ENCODE data around the gene MTHFD1L.

MTHFD1L gene

DNA sequence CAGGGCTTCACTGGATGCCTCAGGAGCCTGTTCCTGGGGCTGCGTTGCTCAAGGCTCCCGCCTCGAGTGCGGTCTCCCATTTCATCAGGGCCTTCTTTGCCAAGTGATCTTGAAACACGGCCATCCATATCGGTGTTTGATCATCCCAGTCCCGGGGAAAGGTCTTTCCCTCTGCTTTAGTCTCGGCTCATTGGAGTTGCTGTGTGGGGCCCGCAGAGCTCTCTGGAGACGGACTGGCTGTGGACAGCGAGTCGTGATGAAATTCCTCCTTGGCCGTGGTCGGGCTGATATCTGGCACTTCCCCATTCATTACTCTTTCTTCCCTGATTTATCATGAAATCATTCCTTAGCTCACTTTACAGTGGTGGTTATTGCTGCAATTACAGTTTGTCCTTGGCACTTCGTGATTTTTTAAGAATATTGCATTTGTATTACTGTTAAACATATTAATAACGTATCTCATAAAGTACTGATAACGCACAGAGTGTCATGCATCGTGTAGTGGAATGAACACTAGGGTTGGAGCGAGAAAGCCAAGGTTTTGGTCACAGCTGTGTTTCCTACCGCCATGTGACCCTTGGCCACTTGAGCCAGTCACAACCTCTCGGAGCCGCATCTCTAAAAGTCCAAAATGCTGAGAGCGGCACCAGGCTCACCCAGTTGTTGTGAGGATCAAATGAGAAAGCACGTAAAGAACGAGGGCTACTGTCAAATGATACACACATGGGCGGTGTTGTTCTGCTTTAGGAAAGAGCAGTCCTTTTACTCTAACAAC, 71.8 kb downstream of the MTHFD1L start:
- no peak for DNase-seq

- no peak for DNase-seq
Observed at GRCh38 chr6:150939399-150939798, 73.9 kb downstream of the MTHFD1L start.

- no peak for DNase-seq
Observed at GRCh38 chr6:150940941-150941340, 75.4 kb downstream of the MTHFD1L start.

- DNase-seq: no peak
Observed at GRCh38 chr6:150949526-150949925, 84.0 kb downstream of the MTHFD1L start.

DNA sequence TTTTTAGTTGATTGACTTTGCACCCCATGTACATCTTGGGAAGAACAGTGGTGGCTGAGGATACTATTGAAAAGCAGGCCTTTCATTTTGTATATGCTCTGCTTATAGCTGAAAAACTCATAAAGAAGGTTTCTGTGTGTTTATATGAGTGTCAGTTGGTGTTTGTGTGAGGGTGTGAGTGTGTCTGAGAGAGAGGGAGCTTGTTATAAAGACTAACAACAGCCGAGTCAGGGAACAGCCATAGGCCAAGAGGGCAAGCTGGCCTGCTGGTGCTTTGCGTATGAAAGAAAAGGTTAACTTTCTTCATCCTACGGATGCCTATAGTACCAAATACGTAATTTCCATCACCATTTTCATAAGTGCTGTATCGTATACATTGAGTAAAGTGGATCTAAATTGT, 88.3 kb downstream of the MTHFD1L start:
- no peak for DNase-seq

DNA sequence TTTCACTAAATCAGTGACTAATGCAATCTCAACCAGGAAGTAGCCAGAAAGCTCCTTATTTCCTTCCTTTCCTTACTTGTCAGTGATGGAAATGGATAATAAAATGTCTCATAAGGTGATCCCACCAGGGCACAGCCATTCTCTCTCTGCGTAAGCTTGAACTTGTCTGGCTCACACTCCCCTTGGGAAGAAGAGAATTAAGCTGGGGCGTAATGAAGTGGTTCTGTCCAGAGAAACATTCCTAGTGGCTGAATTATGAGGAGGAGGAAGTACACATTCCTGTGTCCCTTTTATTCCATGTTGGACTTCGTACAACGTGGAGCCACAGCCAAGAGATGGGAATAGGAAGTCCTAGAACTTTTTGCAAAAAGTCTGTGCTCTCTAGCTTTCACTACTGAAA, 93.7 kb downstream of the MTHFD1L start:
- DNase-seq: no peak

DNA sequence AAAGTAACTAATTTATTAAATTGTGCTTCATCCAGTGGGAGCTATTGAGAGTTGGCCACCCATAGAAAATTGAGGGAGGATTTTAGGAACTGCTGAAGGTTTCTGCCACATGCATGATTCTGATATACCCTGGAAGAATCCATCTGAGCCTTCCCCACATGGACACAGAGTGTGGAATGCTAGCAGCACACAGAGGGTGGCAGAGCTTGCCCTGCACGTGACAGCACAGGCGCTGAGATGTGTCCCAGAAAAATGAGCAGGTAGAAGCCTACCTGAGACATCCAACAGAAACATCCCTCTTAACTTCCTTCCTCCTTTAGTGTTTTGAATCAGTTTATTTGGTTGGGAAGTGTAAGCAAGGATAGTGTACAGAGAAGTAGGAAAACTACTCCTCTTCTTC, 96.9 kb downstream of the MTHFD1L start:
- DNase-seq: no peak

DNA sequence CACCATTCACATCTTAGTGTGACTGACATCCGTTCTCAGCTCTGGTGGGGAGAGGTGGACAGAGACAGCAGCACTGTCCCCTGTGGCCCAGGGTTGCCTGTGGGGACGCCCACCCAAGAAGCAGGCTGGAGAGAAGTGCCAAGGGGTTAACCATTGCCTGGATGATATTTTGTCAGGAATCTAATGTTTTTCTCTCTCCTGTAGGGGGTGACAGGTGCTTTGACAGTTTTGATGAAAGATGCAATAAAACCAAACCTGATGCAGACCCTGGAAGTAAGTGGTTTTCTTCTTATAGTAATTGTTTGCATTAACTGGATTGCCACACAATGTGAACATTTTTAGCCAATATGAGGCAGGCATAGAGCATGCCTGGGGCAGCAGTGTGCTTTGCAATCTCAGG, 99.3 kb downstream of the MTHFD1L start:
- DNase-seq: no peak

- DNase-seq: no peak
Observed at GRCh38 chr6:150966786-150967185, 101.3 kb downstream of the MTHFD1L start.

DNA sequence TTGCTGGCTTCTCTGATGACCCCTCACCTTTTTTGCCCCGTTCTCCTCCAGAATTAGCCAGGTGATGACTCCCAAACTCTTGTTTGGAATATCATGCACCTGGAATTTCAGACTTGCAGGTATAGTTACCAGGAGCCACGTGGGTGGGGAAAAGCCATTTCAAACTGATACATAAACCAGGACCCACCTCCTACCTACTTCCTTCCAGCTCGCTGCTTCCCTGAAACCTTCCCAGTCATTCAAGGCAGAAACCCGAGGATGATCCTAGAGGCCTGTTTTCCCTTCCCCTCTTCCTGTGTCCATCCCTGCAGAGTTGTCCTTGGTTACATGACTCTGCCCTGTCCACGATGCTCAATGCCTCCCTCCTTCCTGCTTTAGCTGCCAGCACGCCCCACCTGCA, 101.9 kb downstream of the MTHFD1L start:
- no peak for DNase-seq

GRCh38 chr6:150967910-150968309, 102.4 kb downstream of the MTHFD1L start:
- DNase-seq: no peak

- DNase-seq: no peak
Observed at GRCh38 chr6:150969901-150970300, 104.4 kb downstream of the MTHFD1L start.

DNA sequence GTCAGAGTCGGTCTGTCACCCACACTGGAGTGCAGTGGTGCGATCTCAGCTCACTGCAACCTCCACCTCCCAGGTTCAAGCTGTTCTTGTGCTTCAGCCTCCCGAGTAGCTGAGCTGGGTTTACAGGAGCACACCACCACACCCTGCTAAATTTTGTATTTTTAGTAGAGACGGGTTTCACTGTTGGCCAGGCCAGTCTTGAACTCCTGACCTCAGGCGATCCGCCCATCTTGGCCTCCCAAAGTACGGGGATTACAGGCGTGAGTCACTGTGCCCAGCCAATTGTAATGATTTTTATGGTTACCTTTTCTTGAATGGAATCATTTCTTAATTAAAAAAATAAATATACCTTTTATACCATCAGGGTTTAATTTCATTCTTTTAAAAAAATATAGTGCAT, 105.7 kb downstream of the MTHFD1L start:
- DNase-seq: no peak

DNA sequence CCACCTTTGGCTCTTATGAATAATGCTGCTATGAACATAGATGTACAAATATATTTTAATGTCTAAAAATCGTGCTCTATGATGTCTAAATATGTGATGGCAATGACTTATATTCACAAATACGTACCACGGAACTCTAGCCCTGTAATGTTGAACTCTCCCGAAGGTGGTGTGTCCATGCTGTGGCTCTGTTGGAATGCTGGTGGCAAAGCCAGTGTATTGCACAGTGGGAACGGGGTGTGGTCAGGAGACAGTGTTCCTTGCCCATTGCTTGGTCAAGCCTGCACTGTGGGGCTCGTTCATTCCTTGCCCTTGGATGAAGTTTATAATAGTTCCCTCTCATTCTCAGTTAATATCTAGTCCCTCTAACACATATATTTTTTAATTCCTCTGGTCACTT, 109.6 kb downstream of the MTHFD1L start:
- DNase-seq: no peak

DNA sequence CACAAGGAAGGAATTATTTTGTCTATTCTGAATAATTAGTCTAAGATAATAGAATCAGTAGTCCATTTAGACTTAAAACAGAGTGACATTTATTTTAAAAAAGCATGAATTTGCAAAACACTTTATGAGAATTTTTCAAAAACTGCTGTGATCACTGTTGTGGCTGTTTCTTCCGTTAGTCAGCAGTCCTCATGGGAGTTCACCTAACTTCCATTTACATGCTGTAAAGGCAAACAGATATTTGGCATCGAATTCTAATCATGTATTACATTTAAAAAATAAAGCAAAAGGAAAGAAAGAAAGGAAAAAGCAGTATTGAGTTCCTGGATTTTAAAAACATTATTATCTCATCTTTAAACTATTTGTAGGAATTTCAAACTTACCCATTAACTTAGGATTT, 111.8 kb downstream of the MTHFD1L start:
- DNase-seq: no peak

- no peak for DNase-seq
Observed at GRCh38 chr6:150978624-150979023, 113.1 kb downstream of the MTHFD1L start.

GRCh38 chr6:150979826-150980350, 114.4 kb downstream of the MTHFD1L start:
- no peak for DNase-seq

GRCh38 chr6:150981095-150981494, 115.6 kb downstream of the MTHFD1L start:
- DNase-seq: no peak

DNA sequence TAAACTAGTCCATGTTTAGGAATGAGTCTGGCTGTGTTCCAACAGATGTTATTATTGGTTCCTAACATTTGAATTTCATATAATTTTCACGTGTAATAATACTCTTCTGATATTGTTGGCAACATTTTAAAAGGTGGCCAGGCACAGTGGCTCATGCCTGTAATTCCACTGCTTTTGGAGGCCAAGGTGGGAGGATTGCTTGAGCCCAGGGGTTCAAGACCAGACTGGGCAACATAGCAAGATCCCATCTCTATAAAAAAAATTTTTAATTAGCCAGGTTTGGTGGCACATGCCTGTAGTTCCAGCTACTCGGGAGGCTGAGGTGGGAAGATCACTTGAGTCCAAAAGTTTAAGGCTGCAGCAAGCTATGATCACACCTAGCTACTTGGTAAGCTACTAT, 116.2 kb downstream of the MTHFD1L start:
- DNase-seq: no peak

GRCh38 chr6:150987371-150987828, 121.9 kb downstream of the MTHFD1L start:
- DNase-seq: peak; percentile 50

- DNase-seq: no peak
Observed at GRCh38 chr6:150987855-150988464, 122.5 kb downstream of the MTHFD1L start.

- DNase-seq: no peak
Observed at GRCh38 chr6:150991487-150991886, 126.0 kb downstream of the MTHFD1L start.

DNA sequence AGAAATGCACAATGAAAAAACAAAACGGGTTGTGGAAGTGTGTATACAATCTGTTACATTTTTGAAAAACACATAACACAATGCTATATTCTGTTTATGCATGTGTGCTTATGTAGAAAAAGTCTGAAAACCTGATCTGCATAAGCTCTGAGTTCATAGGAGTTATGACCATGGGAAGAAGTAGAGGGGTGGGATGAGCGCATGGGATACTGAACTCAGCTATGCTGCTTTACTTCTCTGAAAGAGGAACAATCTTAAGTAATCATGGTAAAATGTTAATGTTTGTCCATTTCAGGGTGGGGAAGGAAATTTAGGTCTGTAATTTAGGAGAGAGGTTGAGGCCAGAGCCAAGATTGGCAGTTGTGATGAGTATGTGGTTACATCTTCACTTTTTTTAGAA, 126.8 kb downstream of the MTHFD1L start:
- DNase-seq: no peak

GRCh38 chr6:150992703-150993102, 127.2 kb downstream of the MTHFD1L start:
- DNase-seq: no peak

- DNase-seq: no peak
Observed at GRCh38 chr6:150993253-150993652, 127.8 kb downstream of the MTHFD1L start.
